ENCODE measurements around the gene MAGOH. TPM values are rescaled to one million over a fixed set of nuclear protein-coding genes. Genes with fewer than 3 reads are reported as not detected.
"Not testable (repeated sequence)": the region's sequence is repeated elsewhere in the genome, so short reads cannot be mapped to it uniquely, and the experiment has no call there.

MAGOH gene
- total RNA-seq, 1 donor from 2014 or later = 27.3 TPM

- Mint-ChIP-seq H3K4me3 (ENCODE audit: unreplicated experiment) (no peak overlapping the region), H3K27ac (ENCODE audit: unreplicated experiment) (no peak overlapping the region), H3K4me1 (ENCODE audit: low read depth, unreplicated experiment) (no peaks in the 10 kb centered on the region), H3K27me3 (ENCODE audit: unreplicated experiment) (peaks cover 6% of the 10 kb centered on the region), H3K9me3 (ENCODE audit: unreplicated experiment) (peaks cover 11% of the 10 kb centered on the region), H3K36me3 (ENCODE audit: unreplicated experiment) (peaks cover 44% of the 10 kb centered on the region)
- TF ChIP-seq CTCF (IDR thresholded peaks at IDR 0.05; ENCODE audit: partially characterized antibody, unreplicated experiment) = no peak
- DNase-seq = no peak
Observed at GRCh38 chr1:53207726-53208125, 30.6 kb downstream of the MAGOH start.

GRCh38 chr1:53206735-53207379, 31.5 kb downstream of the MAGOH start:
- TF ChIP-seq CTCF (IDR thresholded peaks at IDR 0.05; ENCODE audit: partially characterized antibody, unreplicated experiment) = no peak
- H3K27ac Mint-ChIP-seq (ENCODE audit: unreplicated experiment) = no peak overlapping the region
- no peak for DNase-seq
- no peak overlapping the region for H3K4me3 Mint-ChIP-seq (ENCODE audit: unreplicated experiment)
- no peaks in the 10 kb centered on the region for H3K4me1 Mint-ChIP-seq (ENCODE audit: low read depth, unreplicated experiment)
- H3K27me3 Mint-ChIP-seq (ENCODE audit: unreplicated experiment) = peaks cover 8% of the 10 kb centered on the region
- H3K9me3 Mint-ChIP-seq (ENCODE audit: unreplicated experiment) = peaks cover 11% of the 10 kb centered on the region
- peaks cover 44% of the 10 kb centered on the region for H3K36me3 Mint-ChIP-seq (ENCODE audit: unreplicated experiment)

GRCh38 chr1:53206083-53206685, 32.1 kb downstream of the MAGOH start:
- not testable (repeated sequence) for H3K27ac Mint-ChIP-seq (ENCODE audit: unreplicated experiment); H3K4me1 Mint-ChIP-seq (ENCODE audit: low read depth, unreplicated experiment); DNase-seq; H3K4me3 Mint-ChIP-seq (ENCODE audit: unreplicated experiment); H3K27me3 Mint-ChIP-seq (ENCODE audit: unreplicated experiment)
- Mint-ChIP-seq H3K9me3 (ENCODE audit: unreplicated experiment) (peaks cover 11% of the 10 kb centered on the region), H3K36me3 (ENCODE audit: unreplicated experiment) (peaks cover 44% of the 10 kb centered on the region)

- H3K36me3 Mint-ChIP-seq (ENCODE audit: unreplicated experiment) = peaks cover 44% of the 10 kb centered on the region
- DNase-seq; H3K27ac Mint-ChIP-seq (ENCODE audit: unreplicated experiment); H3K27me3 Mint-ChIP-seq (ENCODE audit: unreplicated experiment); H3K4me1 Mint-ChIP-seq (ENCODE audit: low read depth, unreplicated experiment); H3K4me3 Mint-ChIP-seq (ENCODE audit: unreplicated experiment): not testable (repeated sequence)
- peaks cover 11% of the 10 kb centered on the region for H3K9me3 Mint-ChIP-seq (ENCODE audit: unreplicated experiment)
Observed at GRCh38 chr1:53205496-53205895, 32.8 kb downstream of the MAGOH start.

- Mint-ChIP-seq H3K4me1 (ENCODE audit: low read depth, unreplicated experiment) (no peaks in the 10 kb centered on the region), H3K27me3 (ENCODE audit: unreplicated experiment) (peaks cover 6% of the 10 kb centered on the region), H3K27ac (ENCODE audit: unreplicated experiment) (no peak overlapping the region), H3K4me3 (ENCODE audit: unreplicated experiment) (no peak overlapping the region), H3K9me3 (ENCODE audit: unreplicated experiment) (peaks cover 11% of the 10 kb centered on the region), H3K36me3 (ENCODE audit: unreplicated experiment) (peaks cover 43% of the 10 kb centered on the region)
- no peak for TF ChIP-seq CTCF (IDR thresholded peaks at IDR 0.05; ENCODE audit: partially characterized antibody, unreplicated experiment)
- no peak for DNase-seq
Observed at GRCh38 chr1:53203466-53203865, 34.9 kb downstream of the MAGOH start.

- no peak overlapping the region for H3K27ac Mint-ChIP-seq (ENCODE audit: unreplicated experiment)
- peaks cover 8% of the 10 kb centered on the region for H3K9me3 Mint-ChIP-seq (ENCODE audit: unreplicated experiment)
- no peak for DNase-seq
- no peak for TF ChIP-seq CTCF (IDR thresholded peaks at IDR 0.05; ENCODE audit: partially characterized antibody, unreplicated experiment)
- peaks cover 2% of the 10 kb centered on the region for H3K36me3 Mint-ChIP-seq (ENCODE audit: unreplicated experiment)
- H3K27me3 Mint-ChIP-seq (ENCODE audit: unreplicated experiment) = peaks cover 8% of the 10 kb centered on the region
- H3K4me3 Mint-ChIP-seq (ENCODE audit: unreplicated experiment) = peak overlapping the region; percentile 99
- H3K4me1 Mint-ChIP-seq (ENCODE audit: low read depth, unreplicated experiment) = peaks cover 13% of the 10 kb centered on the region
Observed at GRCh38 chr1:53198241-53198651, 40.1 kb downstream of the MAGOH start.
